GM12878 (cell line): Measurements from ENCODE around the gene RPLP1.

Source experiments
- CREB1 ChIP-seq: IDR thresholded peaks from 2 replicates; pipeline ENCODE4 v1.6.1; 2012; ENCODE audit warnings: low read depth, mild to moderate bottlenecking, inconsistent platforms
- TF ChIP-seq, protein P1 (sequence below), 3 experiments: IDR thresholded peaks in 2 of 3; conservative IDR thresholded peaks in 1 of 3; 2 replicates each; pipeline ENCODE4 v1.5.1; 2011; ENCODE audit warnings: low read depth in 3 of 3, low read length in 3 of 3, mild to moderate bottlenecking in 3 of 3, control low read depth in 2 of 3, moderate library complexity in 2 of 3, inconsistent platforms in 1 of 3, mixed read lengths in 1 of 3; ENCODE audit not compliant: control insufficient read depth in 2 of 3, insufficient read depth in 1 of 3; ENCODE audit errors: extremely low read depth in 1 of 3

DNA sequence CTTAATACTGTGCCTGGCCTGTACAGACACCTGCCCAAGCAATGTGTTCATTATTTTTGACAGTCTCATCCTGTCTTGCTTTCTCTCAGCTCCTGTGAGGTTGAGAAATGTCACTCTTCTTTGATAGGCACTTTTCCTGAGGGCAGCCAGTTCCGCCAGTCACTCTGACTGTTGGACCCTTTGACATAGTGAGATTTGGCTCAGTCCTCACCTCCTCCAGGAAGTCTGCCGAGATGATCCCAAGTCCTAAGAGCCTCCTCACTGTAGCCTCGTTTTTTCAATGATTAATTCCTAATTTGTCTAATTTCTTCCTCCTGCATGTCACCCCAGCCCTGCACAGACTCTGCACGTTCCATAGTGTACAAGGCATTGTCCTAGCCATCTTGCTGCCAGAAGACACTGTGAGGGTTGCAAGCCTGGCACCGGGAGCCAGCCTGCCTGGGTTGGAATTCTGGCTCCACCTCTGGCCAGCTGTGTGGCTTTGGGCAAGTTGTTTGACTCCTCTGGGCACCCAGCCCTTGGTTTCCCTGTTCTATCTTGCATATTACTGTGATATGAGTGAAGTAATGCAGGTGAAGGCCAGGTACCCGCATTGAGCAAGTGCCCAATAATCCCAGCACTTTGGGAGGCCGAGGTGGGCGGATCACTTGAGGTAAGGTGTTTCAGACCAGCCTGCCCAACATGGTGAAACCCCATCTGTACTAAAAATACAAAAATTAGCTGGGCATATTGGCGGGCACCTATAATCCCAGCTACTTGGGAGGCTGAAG, 24.3 kb downstream of the RPLP1 start:
- TF ChIP-seq, protein P1, sequence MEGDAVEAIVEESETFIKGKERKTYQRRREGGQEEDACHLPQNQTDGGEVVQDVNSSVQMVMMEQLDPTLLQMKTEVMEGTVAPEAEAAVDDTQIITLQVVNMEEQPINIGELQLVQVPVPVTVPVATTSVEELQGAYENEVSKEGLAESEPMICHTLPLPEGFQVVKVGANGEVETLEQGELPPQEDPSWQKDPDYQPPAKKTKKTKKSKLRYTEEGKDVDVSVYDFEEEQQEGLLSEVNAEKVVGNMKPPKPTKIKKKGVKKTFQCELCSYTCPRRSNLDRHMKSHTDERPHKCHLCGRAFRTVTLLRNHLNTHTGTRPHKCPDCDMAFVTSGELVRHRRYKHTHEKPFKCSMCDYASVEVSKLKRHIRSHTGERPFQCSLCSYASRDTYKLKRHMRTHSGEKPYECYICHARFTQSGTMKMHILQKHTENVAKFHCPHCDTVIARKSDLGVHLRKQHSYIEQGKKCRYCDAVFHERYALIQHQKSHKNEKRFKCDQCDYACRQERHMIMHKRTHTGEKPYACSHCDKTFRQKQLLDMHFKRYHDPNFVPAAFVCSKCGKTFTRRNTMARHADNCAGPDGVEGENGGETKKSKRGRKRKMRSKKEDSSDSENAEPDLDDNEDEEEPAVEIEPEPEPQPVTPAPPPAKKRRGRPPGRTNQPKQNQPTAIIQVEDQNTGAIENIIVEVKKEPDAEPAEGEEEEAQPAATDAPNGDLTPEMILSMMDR (IDR thresholded peaks at IDR 0.05 in 2 of 3, conservative IDR thresholded peaks at IDR 0.05 in 1 of 3; ENCODE audit: control insufficient read depth in 2 of 3, extremely low read depth in 1 of 3, insufficient read depth in 1 of 3, low read depth in 3 of 3, low read length in 3 of 3): no peak
- TF ChIP-seq CREB1: no peak
